ENCODE measurements around the gene HOXD13. TPM values are rescaled to one million over a fixed set of nuclear protein-coding genes. Genes with fewer than 3 reads are reported as not detected.

Gene HOXD13
- total RNA-seq, 1 donor from 2014 or later = not detected

GRCh38 chr2:176128982-176129796 lies 36.7 kb downstream of the HOXD13 start, which contains the start of gene HOXD8:
HOXD8 (plus strand) TSS chr2:176129705; CDS start chr2:176130367, 662 bp downstream.
- peaks cover 72% of the 10 kb centered on the region for H3K27me3 ChIP-seq (ENCODE audit: control insufficient read depth, insufficient read depth, low read length)
- no peak for FAIRE-seq

GRCh38 chr2:176129813-176130146 lies 37.3 kb downstream of the HOXD13 start:
- no peak for FAIRE-seq
- no peak for DNase-seq (ENCODE audit: low read depth)
- Histone ChIP-seq H3K4me3 (ENCODE audit: low read depth, low read length) (no peak overlapping the region), H3K27me3 (ENCODE audit: control insufficient read depth, insufficient read depth, low read length) (peaks cover 69% of the 10 kb centered on the region), H3K36me3 (ENCODE audit: control insufficient read depth, insufficient read depth, low read length) (no peaks in the 10 kb centered on the region)
- TF ChIP-seq CTCF (IDR thresholded peaks at IDR 0.05; ENCODE audit: insufficient read depth, low read length, severe bottlenecking) = no peak

More at GRCh38 chr2:176128982-176129796, 36.7 kb downstream of the HOXD13 start, which contains the start of gene HOXD8:
- Histone ChIP-seq H3K36me3 (ENCODE audit: control insufficient read depth, insufficient read depth, low read length) (no peaks in the 10 kb centered on the region), H3K4me3 (ENCODE audit: low read depth, low read length) (no peak within 1 kb of the TSS)
- no peak for TF ChIP-seq CTCF (IDR thresholded peaks at IDR 0.05; ENCODE audit: insufficient read depth, low read length, severe bottlenecking)
- DNase-seq (ENCODE audit: low read depth) = no peak

- no peak for FAIRE-seq
- Histone ChIP-seq H3K27me3 (ENCODE audit: control insufficient read depth, insufficient read depth, low read length) (peaks cover 63% of the 10 kb centered on the region), H3K36me3 (ENCODE audit: control insufficient read depth, insufficient read depth, low read length) (no peaks in the 10 kb centered on the region), H3K4me3 (ENCODE audit: low read depth, low read length) (no peak overlapping the region)
- TF ChIP-seq CTCF (IDR thresholded peaks at IDR 0.05; ENCODE audit: insufficient read depth, low read length, severe bottlenecking) = no peak
- DNase-seq (ENCODE audit: low read depth) = no peak
Measured at GRCh38 chr2:176130147-176130956, 37.8 kb downstream of the HOXD13 start.

GRCh38 chr2:176130957-176131847 lies 38.7 kb downstream of the HOXD13 start:
- Histone ChIP-seq H3K4me3 (ENCODE audit: low read depth, low read length) (no peak overlapping the region), H3K36me3 (ENCODE audit: control insufficient read depth, insufficient read depth, low read length) (no peaks in the 10 kb centered on the region), H3K27me3 (ENCODE audit: control insufficient read depth, insufficient read depth, low read length) (peaks cover 65% of the 10 kb centered on the region)
- no peak for TF ChIP-seq CTCF (IDR thresholded peaks at IDR 0.05; ENCODE audit: insufficient read depth, low read length, severe bottlenecking)
- FAIRE-seq (no peak), DNase-seq (ENCODE audit: low read depth) (no peak)

GRCh38 chr2:176131848-176132158 lies 39.3 kb downstream of the HOXD13 start:
- H3K36me3 ChIP-seq (ENCODE audit: control insufficient read depth, insufficient read depth, low read length) = no peaks in the 10 kb centered on the region
- H3K27me3 ChIP-seq (ENCODE audit: control insufficient read depth, insufficient read depth, low read length) = peaks cover 66% of the 10 kb centered on the region
- H3K4me3 ChIP-seq (ENCODE audit: low read depth, low read length) = no peak overlapping the region
- FAIRE-seq (no peak), DNase-seq (ENCODE audit: low read depth) (no peak)
- TF ChIP-seq CTCF (IDR thresholded peaks at IDR 0.05; ENCODE audit: insufficient read depth, low read length, severe bottlenecking) = no peak

Data from bronchial epithelial cell (primary cell).